Fibroblast of lung (primary cell): ENCODE measurements around the gene ADCY9. TPM values are rescaled to one million over a fixed set of nuclear protein-coding genes. Genes with fewer than 3 reads are reported as not detected.

Experiments
- DNase-seq, 2 donors: peaks; one replicate each; pipeline versions ENCODE4 v3.0.0 to v3.0.0-alpha.2; 2010; ENCODE audit warnings: low read depth in 2 of 2
- H2AFZ ChIP-seq: 2 replicates; pipeline ENCODE4 v1.5.1; 2012; ENCODE audit warnings: low read length, control low read depth, inconsistent platforms
- H3K27ac ChIP-seq: 2 replicates; pipeline ENCODE4 v1.5.1; 2011; ENCODE audit warnings: low read length, control low read depth; ENCODE audit not compliant: insufficient read depth
- H3K27me3 ChIP-seq: 2 replicates; pipeline ENCODE4 v1.5.1; 2011; ENCODE audit warnings: mild to moderate bottlenecking, low read length; ENCODE audit not compliant: control insufficient read depth, insufficient read depth
- H3K36me3 ChIP-seq: 2 replicates; pipeline ENCODE4 v1.5.1; 2011; ENCODE audit warnings: low read length; ENCODE audit not compliant: control insufficient read depth, insufficient read depth
- H3K4me1 ChIP-seq: 2 replicates; pipeline ENCODE4 v1.5.1; 2011; ENCODE audit warnings: low read length; ENCODE audit not compliant: control insufficient read depth, insufficient read depth; ENCODE audit errors: extremely low read depth
- H3K4me2 ChIP-seq: 2 replicates; pipeline ENCODE4 v1.5.1; 2011; ENCODE audit warnings: low read length, control low read depth; ENCODE audit not compliant: insufficient read depth; ENCODE audit errors: extremely low read depth
- H3K4me3 ChIP-seq, 4 experiments: fragments of 200-600 bp in 1 of 4; sonication (generic) in 1 of 4; replicated peaks in 1 of 4; 2 replicates each; pipeline ENCODE4 v1.5.1; 2011 to 2016; ENCODE audit warnings: low read length in 4 of 4, low read depth in 3 of 4, mild to moderate bottlenecking in 3 of 4, control low read depth in 2 of 4, inconsistent platforms in 1 of 4, mixed read lengths in 1 of 4; ENCODE audit not compliant: insufficient read depth in 1 of 4; ENCODE audit errors: control extremely low read depth in 1 of 4
- H3K79me2 ChIP-seq: 2 replicates; pipeline ENCODE4 v1.5.1; 2012; ENCODE audit warnings: mild to moderate bottlenecking, low read length, inconsistent platforms; ENCODE audit not compliant: control insufficient read depth, insufficient read depth
- H3K9ac ChIP-seq: 2 replicates; pipeline ENCODE4 v1.5.1; 2011; ENCODE audit warnings: mild to moderate bottlenecking, low read length, control low read depth; ENCODE audit not compliant: insufficient read depth
- H3K9me3 ChIP-seq: 2 replicates; pipeline ENCODE4 v1.5.1; 2012; ENCODE audit warnings: low read depth, low read length; ENCODE audit not compliant: control insufficient read depth, insufficient read depth
- H4K20me1 ChIP-seq: 2 replicates; pipeline ENCODE4 v1.5.1; 2011; ENCODE audit warnings: low read length; ENCODE audit not compliant: control insufficient read depth, insufficient read depth; ENCODE audit errors: extremely low read depth
- EZH2 ChIP-seq: IDR thresholded peaks from 2 replicates; pipeline ENCODE4 v1.5.1; 2012; ENCODE audit warnings: low read length, control low read depth, mild to moderate bottlenecking; ENCODE audit errors: missing control alignments
- polyA plus RNA-seq, 2 donors: library from polyadenylated mRNA; depleted of rRNA in 1 of 2; stranded (reverse) in 1 of 2; unstranded in 1 of 2; fragments of >200 nt; gene quantifications; 2 replicates each; pipeline ENCODE4 v1.2.1, GENCODE V29; 2011 to 2012; ENCODE audit warnings: missing spikeins in 1 of 2
- total RNA-seq: library from RNA; depleted of rRNA; stranded (reverse); fragments of >200 nt; gene quantifications from 2 replicates; pipeline ENCODE4 v1.2.1, GENCODE V29; 2014
- TF ChIP-seq, protein P1 (sequence below), 2 donors: IDR thresholded peaks in 1 of 2; conservative IDR thresholded peaks in 1 of 2; 1 replicate in 1 of 2; 2 replicates in 1 of 2; pipeline ENCODE4 v1.5.1; 2011 to 2012; ENCODE audit warnings: low read length in 2 of 2, control low read depth in 1 of 2, inconsistent platforms in 1 of 2, low read depth in 1 of 2, mild to moderate bottlenecking in 1 of 2

Gene ADCY9
- total and polyA plus RNA-seq, 2 donors (not counting 1 experiment from before 2014, with no cell fraction given) = 22.1 to 37.0 TPM

GRCh38 chr16:4052096-4052495 is 64.1 kb downstream of the ADCY9 start:
- Histone ChIP-seq H3K27ac (peak overlapping the region; percentile 84), H3K9me3 (no peaks in the 10 kb centered on the region), H2AFZ (no peak overlapping the region), H3K79me2 (no peaks in the 10 kb centered on the region), H3K27me3 (no peaks in the 10 kb centered on the region), H3K36me3 (no peaks in the 10 kb centered on the region), H3K9ac (no peak overlapping the region), H3K4me2 (no peak overlapping the region), H3K4me1 (peaks cover 12% of the 10 kb centered on the region), H3K4me3 (no peak overlapping the region), H4K20me1 (no peaks in the 10 kb centered on the region)
- TF ChIP-seq, protein P1, sequence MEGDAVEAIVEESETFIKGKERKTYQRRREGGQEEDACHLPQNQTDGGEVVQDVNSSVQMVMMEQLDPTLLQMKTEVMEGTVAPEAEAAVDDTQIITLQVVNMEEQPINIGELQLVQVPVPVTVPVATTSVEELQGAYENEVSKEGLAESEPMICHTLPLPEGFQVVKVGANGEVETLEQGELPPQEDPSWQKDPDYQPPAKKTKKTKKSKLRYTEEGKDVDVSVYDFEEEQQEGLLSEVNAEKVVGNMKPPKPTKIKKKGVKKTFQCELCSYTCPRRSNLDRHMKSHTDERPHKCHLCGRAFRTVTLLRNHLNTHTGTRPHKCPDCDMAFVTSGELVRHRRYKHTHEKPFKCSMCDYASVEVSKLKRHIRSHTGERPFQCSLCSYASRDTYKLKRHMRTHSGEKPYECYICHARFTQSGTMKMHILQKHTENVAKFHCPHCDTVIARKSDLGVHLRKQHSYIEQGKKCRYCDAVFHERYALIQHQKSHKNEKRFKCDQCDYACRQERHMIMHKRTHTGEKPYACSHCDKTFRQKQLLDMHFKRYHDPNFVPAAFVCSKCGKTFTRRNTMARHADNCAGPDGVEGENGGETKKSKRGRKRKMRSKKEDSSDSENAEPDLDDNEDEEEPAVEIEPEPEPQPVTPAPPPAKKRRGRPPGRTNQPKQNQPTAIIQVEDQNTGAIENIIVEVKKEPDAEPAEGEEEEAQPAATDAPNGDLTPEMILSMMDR (conservative IDR thresholded peaks at IDR 0.05 in 1 of 2, IDR thresholded peaks at IDR 0.05 in 1 of 2; ENCODE audit: low read depth in 1 of 2, low read length in 2 of 2) = no peak
- no peak for DNase-seq

DNA sequence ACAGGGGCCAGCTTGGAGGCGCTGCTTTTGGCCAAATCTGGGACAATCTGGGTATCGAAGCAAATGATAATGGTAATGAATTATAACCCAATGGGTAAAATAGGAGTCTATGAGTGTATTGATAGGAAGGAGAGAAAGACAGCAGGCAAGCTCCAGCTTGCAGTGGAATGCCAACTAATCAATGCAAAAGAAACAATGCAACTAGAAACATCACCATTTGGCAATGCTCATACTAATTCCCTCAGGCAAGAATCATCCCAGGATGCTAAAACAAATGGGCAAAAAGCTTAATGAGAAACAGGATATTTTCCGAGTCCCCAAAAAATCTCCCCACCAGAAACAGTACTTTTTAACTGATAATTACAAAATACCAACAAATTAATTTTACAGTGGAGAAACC is 64.7 kb downstream of the ADCY9 start:
- Histone ChIP-seq H3K4me1 (peaks cover 12% of the 10 kb centered on the region), H3K27me3 (no peaks in the 10 kb centered on the region), H3K4me2 (no peak overlapping the region), H2AFZ (no peak overlapping the region), H3K27ac (no peak overlapping the region), H3K36me3 (no peaks in the 10 kb centered on the region), H3K9me3 (no peaks in the 10 kb centered on the region), H4K20me1 (no peaks in the 10 kb centered on the region), H3K4me3 (no peak overlapping the region), H3K79me2 (no peaks in the 10 kb centered on the region), H3K9ac (no peak overlapping the region)
- no peak for DNase-seq
- no peak for TF ChIP-seq EZH2
- TF ChIP-seq, protein P1 (conservative IDR thresholded peaks at IDR 0.05 in 1 of 2, IDR thresholded peaks at IDR 0.05 in 1 of 2; ENCODE audit: low read depth in 1 of 2, low read length in 2 of 2) = no peak

GRCh38 chr16:4049031-4049430 is 67.2 kb downstream of the ADCY9 start:
- TF ChIP-seq, protein P1 (conservative IDR thresholded peaks at IDR 0.05 in 1 of 2, IDR thresholded peaks at IDR 0.05 in 1 of 2; ENCODE audit: low read depth in 1 of 2, low read length in 2 of 2) = no peak
- TF ChIP-seq EZH2 = no peak
- no peak overlapping the region for H3K4me2 ChIP-seq

More at GRCh38 chr16:4049031-4049430, 67.2 kb downstream of the ADCY9 start:
- Histone ChIP-seq H3K9ac (no peak overlapping the region), H3K9me3 (no peaks in the 10 kb centered on the region), H4K20me1 (no peaks in the 10 kb centered on the region), H3K4me1 (peaks cover 12% of the 10 kb centered on the region), H3K36me3 (no peaks in the 10 kb centered on the region), H2AFZ (no peak overlapping the region), H3K27me3 (no peaks in the 10 kb centered on the region), H3K79me2 (no peaks in the 10 kb centered on the region), H3K27ac (no peak overlapping the region), H3K4me3 (no peak overlapping the region)
- DNase-seq = no peak
